GM21576 (cell line): ENCODE results near the gene CCSER2.
"Not testable (repeated sequence)": the region's sequence is repeated elsewhere in the genome, so short reads cannot be mapped to it uniquely, and the experiment has no call there.

Experiments
- ATAC-seq: cut with Tn5 transposase; IDR thresholded peaks from one replicate; pipeline ENCODE4 v1.9.1; 2021; ENCODE audit warnings: mild to moderate bottlenecking, moderate library complexity; ENCODE audit not compliant: unreplicated experiment

Gene CCSER2

GRCh38 chr10:84343831-84344230, 15.4 kb downstream of the CCSER2 start:
- ATAC-seq: no peak

DNA sequence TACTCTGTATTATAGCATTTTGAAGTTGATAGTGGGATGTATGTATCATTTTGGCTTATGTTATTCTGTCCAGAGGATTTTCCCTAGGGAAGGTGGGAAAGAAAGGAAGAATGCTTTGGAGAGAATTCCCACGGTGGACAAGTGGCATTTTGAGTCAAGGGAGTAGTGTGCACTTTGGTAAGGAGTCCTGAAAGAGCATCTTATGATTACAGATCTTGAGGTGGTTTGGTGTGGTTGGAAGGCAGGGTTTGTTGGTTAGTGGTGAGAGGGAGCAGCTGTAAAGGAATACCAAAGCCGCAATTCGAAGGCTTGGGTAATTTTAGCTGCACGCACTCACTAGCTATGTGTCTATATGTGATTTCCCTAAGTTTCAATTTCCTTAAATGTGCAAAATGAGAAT, 16.1 kb downstream of the CCSER2 start:
- ATAC-seq: no peak

DNA sequence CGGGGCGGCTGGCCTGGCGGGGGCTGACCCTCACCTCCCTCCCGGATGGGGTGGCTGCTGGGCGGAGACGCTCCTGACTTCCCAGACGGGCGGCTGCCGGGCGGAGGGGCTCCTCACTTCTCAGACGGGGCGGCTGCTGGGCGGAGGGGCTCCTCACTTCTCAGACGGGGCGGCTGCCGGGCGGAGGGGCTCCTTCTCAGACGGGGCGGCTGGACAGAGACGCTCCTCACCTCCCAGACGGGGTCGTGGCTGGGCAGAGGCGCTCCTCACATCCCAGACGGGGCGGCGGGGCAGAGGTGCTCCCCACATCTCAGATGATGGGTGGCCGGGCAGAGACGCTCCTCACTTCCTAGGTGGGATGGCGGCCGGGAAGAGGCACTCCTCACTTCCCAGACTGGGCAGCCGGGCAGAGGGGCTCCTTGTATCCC, 19.2 kb downstream of the CCSER2 start:
- ATAC-seq: not testable (repeated sequence)

GRCh38 chr10:84348447-84348846, 20.1 kb downstream of the CCSER2 start:
- ATAC-seq: no peak

DNA sequence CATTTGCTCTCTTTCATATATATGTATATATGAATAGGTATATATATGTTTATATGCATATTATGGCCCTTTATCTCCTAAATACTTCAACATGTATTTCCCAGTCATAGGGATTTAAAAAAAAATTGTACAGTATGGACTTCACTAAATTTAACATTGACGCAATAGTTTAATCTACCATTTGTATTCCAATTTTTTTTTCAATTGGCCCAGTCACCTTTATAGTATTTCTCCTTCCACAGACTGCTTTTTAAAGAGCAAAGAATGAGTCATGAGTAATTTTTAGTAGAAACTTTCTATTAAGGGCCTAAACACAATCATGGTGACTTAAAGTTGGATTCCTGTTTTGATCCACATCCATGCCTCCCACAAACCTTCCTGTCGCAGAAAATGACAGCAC, 20.5 kb downstream of the CCSER2 start:
- ATAC-seq: no peak

- ATAC-seq: peak; percentile 93
Observed at GRCh38 chr10:84352251-84352842, 24.0 kb downstream of the CCSER2 start.

DNA sequence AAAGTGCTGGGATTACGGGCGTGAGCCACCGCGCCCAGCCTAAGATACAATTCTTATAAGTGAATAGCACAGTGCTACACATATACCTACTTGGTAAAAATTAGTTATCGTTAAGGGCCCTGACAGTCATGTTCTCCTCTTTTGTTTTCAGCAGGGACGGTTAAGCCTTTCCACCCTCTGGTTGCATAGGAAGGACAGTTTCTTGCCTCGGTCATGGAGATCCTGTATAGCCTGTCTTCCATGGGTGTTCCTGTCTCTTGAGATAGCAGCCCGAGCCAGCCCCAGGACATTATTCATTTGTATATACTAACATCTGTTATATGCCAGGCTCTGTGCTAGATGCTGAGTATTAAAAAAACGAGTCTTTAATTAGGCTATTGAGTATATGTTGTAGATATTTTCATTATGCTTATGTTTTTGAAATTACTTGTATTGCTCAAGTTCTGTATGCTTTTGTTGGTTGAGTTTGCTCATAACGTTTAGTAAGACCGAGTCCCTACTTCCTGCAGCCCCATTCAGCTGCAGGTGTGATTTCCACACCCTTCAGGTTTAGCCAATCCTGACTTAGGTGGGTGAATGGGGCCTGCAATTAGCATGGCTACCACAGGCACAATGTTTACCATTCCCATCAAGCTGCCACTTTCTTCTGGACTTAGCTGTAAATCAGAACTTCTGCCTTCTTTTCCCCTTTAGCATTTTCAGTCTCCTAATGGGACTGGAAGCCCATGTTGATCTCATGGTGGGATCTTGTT, 24.8 kb downstream of the CCSER2 start:
- ATAC-seq: no peak

DNA sequence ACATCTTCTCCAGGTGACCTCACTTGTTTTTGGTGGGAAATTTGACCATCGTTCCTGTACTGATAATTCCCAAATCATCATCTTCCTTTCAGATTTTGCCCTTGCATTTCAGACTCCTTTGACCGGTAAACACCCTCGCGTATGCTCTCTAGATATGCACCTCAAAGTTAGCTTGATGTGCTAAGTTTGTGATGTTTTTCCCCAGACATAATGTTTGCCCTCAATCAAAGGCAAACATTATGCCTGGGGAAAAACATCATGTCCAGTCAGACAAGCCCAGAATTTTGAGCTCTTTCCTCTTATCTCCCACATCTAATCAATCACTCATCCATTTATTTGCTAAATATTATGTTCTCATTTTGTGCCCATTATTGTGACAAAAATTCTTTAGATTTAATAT, 26.2 kb downstream of the CCSER2 start:
- no peak for ATAC-seq

GRCh38 chr10:84355106-84355505, 26.7 kb downstream of the CCSER2 start:
- ATAC-seq: no peak

DNA sequence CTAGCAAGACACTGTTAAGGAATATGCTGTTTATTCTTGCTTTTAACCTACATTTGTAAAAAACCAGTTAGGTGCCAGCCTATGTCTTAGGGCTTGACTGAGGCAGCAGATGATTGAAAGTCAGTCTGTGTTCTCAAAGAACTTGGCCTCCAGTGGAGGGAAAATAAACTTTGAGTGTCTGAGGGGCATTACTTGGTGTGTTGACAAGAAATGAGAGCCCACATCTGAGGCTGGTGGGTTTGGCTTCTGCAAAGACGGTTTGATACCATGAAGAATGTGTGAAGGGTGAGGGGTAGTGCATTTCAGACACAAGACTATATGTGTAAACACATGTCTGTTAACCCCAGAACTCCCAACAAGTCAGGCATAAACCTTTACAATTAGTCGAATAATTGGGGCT, 28.5 kb downstream of the CCSER2 start:
- no peak for ATAC-seq

GRCh38 chr10:84358743-84359142, 30.4 kb downstream of the CCSER2 start:
- no peak for ATAC-seq

GRCh38 chr10:84360637-84361365, 32.4 kb downstream of the CCSER2 start:
- no peak for ATAC-seq

GRCh38 chr10:84365335-84365881, 37.0 kb downstream of the CCSER2 start:
- ATAC-seq: no peak

DNA sequence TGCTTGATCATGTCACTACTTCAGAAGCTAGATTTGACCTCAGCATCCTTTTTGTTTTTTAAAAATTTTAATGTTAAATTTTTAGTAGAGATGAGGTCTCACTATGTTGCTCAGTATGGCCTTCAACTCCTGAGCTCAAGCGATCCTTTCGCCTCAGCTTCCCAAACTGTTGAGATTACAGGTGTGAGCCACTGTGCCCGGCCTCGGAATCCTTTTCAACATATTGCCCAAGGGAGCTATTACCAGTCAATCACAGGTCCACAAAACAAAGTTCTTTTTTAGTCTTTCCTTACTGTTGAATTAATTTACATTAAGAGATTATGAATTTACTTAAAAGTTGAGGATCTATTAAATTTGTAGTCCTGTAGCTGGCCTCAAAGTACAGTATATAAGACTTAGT, 37.7 kb downstream of the CCSER2 start:
- ATAC-seq: no peak

DNA sequence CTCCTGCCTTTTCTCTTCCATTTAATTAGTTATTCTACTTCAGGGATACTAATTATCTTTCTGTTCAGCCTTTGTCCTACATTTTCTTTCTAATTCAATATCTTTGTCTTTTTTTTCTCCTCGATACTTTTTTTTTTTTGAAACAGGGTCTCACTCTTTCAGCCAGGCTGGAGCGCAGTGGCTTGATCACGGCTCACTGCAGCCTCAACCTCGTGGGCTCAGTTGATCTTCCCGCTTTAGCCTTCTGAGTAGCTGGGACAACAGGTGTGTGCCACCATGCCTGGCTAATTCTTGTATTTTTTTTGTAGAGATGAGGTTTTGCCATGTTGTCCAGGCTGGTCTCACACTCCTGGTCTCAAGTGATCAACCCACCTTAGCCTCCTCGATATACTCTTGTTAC, 38.9 kb downstream of the CCSER2 start:
- ATAC-seq: no peak

DNA sequence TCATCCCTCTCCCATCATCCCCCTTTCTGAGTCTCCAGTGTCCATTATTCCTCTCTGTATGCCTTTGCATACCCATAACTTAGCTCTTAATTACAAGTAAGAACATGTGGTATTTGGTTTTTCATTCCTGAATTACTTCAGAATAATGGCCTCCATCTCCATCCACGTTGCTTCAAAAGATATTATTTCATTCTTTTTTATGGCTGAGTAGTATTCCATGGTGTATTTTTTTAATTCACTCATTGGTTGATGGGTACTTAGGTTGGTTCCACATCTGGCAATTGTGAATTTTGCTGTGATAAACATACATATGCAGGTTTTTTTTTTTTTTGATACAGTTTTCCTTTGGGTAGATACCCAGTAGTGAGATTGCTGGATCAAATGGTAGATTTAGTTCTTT, 40.4 kb downstream of the CCSER2 start:
- no peak for ATAC-seq

GRCh38 chr10:84370283-84370682, 41.9 kb downstream of the CCSER2 start:
- no peak for ATAC-seq

- no peak for ATAC-seq
Observed at GRCh38 chr10:84371944-84372343, 43.6 kb downstream of the CCSER2 start.

DNA sequence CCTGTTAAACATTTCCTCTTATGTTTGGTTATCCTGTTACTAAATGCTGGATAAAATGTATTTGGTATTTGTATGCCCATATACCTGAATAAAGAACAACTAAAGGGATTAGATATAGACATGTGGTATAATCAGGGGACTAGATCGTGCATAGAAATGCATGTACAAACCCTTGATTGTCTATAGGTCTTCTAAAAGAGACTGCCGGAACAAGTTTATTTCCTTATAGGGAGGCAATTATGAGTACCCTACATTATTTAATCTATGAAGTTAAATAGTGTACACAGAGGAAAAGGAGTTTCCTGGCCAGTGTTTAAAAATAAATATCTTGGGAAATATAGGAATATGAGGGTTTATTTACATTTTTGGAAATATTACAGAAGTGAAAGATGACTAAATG, 44.6 kb downstream of the CCSER2 start:
- ATAC-seq: no peak

DNA sequence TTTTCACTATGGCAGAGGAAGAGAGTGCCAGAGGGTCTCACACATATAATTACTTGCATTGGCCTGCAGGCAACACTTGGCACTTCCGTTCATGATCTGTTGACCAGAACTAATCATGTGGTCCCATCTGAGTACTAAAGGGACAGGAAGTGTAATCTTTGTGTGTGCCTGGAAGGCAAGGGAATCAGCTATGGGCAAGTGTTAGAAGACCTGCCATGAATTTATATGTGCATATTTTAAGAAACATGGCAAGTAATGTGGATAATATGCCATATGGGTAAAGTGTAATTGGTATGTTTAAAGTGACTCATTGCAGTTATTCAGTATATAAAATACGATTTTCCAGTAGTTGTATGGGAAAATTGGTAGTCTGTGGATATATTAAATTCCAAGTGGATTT, 46.1 kb downstream of the CCSER2 start:
- peak; percentile 10 for ATAC-seq

GRCh38 chr10:84375011-84375410, 46.6 kb downstream of the CCSER2 start:
- peak; percentile 72 for ATAC-seq

GRCh38 chr10:84375881-84376280, 47.5 kb downstream of the CCSER2 start:
- ATAC-seq: no peak
